Left cardiac atrium (tissue), 4 donors: ENCODE data around the gene OVOL1. TPM values are rescaled to one million over a fixed set of nuclear protein-coding genes. Genes with fewer than 3 reads are reported as not detected.
"Not testable (repeated sequence)": the region's sequence is repeated elsewhere in the genome, so short reads cannot be mapped to it uniquely, and the experiment has no call there.

ENCODE experiments used
- ATAC-seq, 2 donors: fragments of 200-7000 bp; cut with Tn5 transposase; one replicate each; pipeline ENCODE4 v1.9.1; 2020; ENCODE audit warnings: mild to moderate bottlenecking in 2 of 2, moderate library complexity in 2 of 2
- DNase-seq: peaks from one replicate; pipeline ENCODE4 v3.0.0-alpha.2; 2020
- intact Hi-C, 2 donors: fragments of 100-400 bp; cut with DNase I; formaldehyde crosslinking; loops; one replicate each; pipeline versions ENCODE4 v1.14.1 to v1.15.1; 2022 to 2023
- long read RNA-seq: library from polyadenylated mRNA; unstranded; transcript quantifications from one replicate; pipeline ENCODE4 v2.0.0, GENCODE V29; 2021
- total RNA-seq, 2 donors: library from RNA; stranded (reverse); fragmentation: NEBNext Ultra II Directional; extraction: Animal tissue kit (Norgen Biotek cat#: 25700); gene quantifications; one replicate each; pipeline ENCODE4 v1.2.1, GENCODE V29; 2021
- donor health status: DM: no; HTN: yes; CAD: no.
- donor health status: DM: no; HTN: yes; CAD: no; lungs with severe emphysema.
- donor health status: DM: yes; HTN: yes; CAD: no.
- donor health status: Dilated cardiomyopathy.

Gene OVOL1
- not detected for total RNA-seq
- long read RNA-seq = 0 reads

DNA sequence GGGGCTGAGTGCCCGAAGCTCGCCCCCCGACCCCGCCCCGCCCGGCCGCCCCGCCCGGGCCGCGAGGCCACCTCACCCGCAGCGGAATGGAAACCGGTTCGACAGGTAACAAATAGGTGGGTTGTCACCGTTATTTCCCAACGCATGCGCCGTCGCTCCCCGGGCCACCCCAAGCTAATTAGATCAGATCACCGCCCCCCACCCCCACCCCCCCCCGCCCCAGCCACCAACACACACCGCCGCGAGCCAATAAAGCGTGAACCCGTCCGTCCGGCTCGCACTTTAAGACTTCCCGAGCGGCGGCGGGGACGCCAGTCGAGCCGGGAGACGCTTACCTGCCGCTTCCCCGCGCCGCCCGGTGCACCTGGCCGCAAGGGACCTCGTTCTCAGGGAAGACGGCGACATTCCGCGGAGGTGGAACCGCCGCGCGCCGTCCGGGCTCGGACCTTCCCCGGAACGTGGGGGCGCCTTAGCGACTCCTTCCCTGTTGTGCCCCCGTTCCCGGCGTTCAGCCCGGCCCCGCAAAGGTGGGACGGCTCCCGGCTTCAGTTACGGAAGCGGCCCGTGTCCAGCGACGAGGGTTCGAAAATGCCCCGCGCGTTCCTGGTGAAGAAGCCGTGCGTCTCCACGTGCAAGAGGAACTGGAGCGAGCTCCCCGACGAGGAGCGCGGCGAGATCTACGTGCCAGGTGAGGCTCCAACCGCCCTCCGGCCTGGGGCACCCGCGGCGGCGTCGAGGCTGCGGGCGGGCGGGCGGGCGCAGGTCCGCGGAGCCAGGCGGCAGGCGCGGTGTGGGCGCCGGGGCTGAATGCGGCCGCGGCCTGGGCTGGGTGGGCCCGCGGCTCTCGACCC lies at the start of gene OVOL1:
OVOL1 (plus strand) TSS at position 278 of the 851 bp plus-strand sequence; CDS start at position 589, 311 bp downstream.
- intact Hi-C loops = no loop called here
- no peak for ATAC-seq
- no peak for DNase-seq

GRCh38 chr11:65739022-65739421 lies 47.8 kb upstream of the OVOL1 start:
- ATAC-seq (no peak), DNase-seq (no peak)
- intact Hi-C loops = no loop called here

GRCh38 chr11:65741185-65741584 lies 45.7 kb upstream of the OVOL1 start:
- ATAC-seq (no peak), DNase-seq (no peak)
- intact Hi-C loops = no loop called here

DNA sequence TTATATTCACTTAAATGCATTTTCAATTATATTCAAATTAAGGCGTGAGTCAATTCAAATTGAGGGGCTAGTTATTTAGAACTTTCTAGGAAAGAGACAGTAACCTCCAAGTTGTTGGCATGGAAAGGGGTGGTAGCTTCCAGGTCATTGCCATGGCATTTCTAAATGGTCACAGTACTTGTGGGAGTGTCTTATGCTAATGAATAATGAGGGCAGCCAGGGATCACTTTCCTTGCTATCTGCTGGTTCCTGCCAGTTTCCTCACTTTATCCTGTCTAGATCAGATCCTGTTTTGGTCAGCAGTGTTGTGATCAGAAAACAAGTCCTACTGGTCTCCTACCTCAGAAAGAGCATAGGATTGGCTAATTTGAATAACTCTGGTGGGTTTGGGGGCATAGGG lies 44.5 kb upstream of the OVOL1 start:
- intact Hi-C loops = no loop called here

DNA sequence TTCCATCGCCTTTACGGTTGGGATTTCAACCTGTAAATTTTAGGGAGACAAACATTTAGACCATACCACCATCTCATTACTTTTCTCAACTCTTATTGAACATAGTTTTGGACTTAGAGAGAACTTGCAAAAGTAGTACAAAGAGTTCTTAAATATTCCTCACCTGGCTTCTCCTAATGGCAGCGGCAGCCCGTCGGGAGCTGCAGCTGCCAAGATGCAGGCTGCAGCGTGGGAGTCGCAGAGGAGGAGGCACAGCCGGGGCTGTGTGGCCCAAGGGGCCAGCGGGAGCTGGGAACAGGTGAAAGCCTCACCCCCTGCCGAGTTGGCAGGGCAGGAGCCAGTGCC lies 43.2 kb upstream of the OVOL1 start:
- intact Hi-C loops = no loop called here
- no peak for DNase-seq
- no peak for ATAC-seq

More for the DNA sequence above, 44.5 kb upstream of the OVOL1 start:
- DNase-seq = no peak
- no peak for ATAC-seq

DNA sequence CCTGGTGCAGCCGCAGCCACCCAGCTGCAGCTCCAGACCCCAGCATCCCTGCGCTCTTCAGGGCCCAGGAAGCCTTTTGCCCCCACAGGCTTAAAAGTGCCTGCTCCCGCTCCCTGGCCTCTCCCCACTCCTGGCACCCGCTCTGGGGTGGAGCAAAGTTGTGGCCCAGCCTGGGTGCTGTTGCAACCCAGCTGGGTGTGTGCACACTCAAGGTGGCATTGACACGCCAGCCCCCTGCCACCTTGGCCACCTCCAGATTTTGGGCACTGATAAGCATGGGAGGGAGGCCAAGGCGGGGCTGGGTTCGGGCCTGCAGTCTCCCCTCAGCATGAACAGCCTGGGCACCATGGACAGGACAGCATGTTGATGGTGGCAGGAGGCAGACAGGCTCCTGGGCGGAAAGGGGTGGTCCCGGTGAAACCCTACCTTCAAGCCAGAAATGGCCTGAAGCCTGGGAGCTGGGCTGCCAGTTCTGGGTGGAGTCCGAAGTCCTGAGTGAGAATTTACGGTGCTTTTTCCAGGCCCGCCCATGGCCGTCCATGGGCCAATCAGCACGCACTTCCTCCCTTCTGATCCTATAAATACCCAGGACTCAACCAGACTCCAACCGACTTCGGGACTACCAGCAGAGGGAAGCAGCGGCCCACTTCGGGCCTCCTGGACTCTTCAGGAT lies 42.7 kb upstream of the OVOL1 start:
- peak in 1 of 2 donors; percentile 59 for ATAC-seq
- intact Hi-C loops = no loop called here
- no peak for DNase-seq

GRCh38 chr11:65744699-65745042 lies 42.2 kb upstream of the OVOL1 start:
- intact Hi-C loops = no loop called here
- ATAC-seq (no peak), DNase-seq (no peak)

DNA sequence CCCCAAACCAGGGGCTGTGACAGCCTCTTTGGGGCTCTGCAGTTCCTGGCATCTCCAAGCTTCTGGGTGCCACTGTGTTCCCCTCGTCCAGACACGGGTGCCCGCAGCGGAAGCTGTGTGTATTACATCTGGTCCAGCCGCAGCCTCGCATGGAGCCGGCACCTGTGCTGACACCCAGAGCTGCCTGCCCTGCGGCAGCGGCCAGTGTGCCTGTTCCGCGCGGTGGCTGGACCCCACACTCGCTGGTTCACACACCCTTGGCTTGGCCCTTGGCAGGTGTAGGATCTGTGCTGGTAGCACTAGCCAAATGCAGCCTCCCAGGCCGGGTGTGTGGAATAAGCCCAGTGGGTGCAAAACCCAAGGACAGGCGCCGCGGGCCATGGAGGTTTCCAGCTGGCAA lies 41.8 kb upstream of the OVOL1 start:
- intact Hi-C loops = no loop called here
- ATAC-seq (no peak), DNase-seq (no peak)

DNA sequence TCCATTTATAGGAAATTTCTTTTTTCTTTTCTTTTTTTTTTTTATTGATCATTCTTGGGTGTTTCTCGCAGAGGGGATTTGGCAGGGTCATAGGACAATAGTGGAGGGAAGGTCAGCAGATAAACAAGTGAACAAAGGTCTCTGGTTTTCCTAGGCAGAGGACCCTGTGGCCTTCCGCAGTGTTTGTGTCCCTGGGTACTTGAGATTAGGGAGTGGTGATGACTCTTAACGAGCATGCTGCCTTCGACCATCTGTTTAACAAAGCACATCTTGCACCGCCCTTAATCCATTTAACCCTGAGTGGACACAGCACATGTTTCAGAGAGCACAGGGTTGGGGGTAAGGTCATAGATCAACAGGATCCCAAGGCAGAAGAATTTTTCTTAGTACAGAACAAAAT lies 24.7 kb upstream of the OVOL1 start:
- ATAC-seq, intact Hi-C loops, DNase-seq: not testable (repeated sequence)

DNA sequence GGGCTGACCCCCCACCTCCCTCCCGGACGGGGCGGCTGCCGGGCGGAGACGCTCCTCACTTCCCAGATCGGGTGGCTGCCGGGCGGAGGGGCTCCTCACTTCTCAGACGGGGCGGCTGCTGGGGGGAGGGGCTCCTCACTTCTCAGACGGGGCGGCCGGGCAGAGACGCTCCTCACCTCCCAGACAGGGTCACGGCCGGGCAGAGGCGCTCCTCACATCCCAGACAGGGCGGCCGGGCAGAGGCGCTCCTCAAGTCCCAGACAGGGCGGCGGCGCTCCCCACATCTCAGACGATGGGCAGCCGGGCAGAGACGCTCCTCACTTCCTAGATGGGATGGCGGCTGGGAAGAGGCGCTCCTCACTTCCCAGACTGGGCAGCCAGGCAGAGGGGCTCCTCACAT lies 24.0 kb upstream of the OVOL1 start:
- intact Hi-C loops = not testable (repeated sequence)

DNA sequence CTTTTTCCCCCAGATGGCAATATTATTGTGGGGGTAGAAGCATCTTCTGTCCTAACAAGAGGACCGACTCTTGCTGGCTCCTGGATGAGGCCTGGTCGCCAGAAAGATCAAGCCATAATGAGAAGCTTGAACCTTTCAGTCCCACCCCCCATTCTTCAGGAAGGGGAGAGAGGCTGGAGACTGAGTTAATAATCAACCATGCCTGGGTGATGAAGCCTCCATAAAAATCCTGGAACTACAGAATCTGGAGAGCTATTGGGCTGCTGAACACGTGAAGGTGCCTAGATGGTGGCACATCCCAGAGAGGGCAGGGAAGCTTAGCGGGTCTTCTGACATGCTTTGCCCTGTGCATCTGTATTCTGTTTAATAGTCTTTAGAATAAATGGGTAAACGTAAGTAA lies 22.4 kb upstream of the OVOL1 start:
- no peak for ATAC-seq
- no peak for DNase-seq
- intact Hi-C loops = no loop called here

More for the DNA sequence above, 24.0 kb upstream of the OVOL1 start:
- not testable (repeated sequence) for ATAC-seq, DNase-seq

GRCh38 chr11:65766535-65766934 lies 20.3 kb upstream of the OVOL1 start:
- DNase-seq (no peak), ATAC-seq (no peak)
- intact Hi-C loops = no loop called here

GRCh38 chr11:65767406-65767805 lies 19.5 kb upstream of the OVOL1 start:
- ATAC-seq (no peak), DNase-seq (no peak)
- intact Hi-C loops = no loop called here

DNA sequence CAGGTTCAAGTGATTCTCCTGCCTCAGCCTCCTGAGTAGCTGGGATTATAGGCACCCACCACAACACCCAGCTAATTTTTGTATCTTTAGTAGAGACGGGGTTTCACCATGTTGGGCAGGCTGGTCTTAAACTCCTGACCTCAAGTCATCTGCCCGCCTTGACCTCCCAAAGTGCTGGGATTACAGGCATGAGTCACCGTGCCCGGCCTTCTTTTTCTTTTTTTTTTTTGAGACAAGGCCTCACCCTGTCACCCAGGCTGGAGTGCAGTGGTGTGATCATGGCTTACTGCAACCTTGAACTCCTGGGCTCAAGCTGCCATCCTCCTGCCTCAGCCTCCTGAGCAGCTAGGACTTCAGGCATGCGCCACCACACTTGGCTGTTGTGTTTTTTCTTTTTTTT lies 19.1 kb upstream of the OVOL1 start:
- intact Hi-C loops, ATAC-seq, DNase-seq: not testable (repeated sequence)

DNA sequence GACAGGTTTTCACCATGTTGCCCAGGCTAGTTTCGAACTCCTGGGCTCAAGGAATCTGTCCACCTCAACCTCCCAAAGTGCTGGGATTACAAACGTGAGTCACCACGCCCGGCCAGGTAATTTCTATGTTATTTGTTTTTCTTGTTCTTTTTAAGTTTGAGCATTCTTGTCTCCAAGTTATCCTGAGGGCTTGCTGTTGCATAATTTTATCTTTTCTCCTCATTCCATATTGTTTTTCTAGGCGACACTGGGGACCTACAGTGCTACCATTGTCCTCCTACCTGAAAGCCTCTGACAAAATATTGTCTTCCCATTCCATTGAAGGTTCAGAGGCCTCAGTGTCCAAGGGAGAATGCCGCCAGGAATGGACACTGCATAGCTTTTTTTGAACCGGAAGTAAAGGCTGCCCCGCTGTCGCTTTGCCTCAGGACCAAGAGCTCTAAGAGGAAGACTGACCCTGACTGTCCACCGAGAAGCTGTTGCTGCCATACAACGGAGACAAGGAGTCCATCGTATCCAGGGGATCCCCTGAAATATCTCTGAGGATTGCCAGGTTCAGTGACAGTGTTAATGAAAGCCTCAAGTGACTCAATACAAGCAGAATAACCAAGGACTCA lies 15.8 kb upstream of the OVOL1 start:
- ATAC-seq (no peak), DNase-seq (no peak)
- intact Hi-C loops = loop anchor here in 1 of 2 donors (10.0 kb wide), 2 partner anchors 56 to 214 kb away; partner anchors contain the start of gene KAT5

- DNase-seq (no peak), ATAC-seq (no peak)
- intact Hi-C loops = loop anchor here in 1 of 2 donors (10.0 kb wide), 2 partner anchors 57 to 213 kb away; partner anchors contain the start of gene KAT5
Observed at GRCh38 chr11:65771589-65772112, 15.2 kb upstream of the OVOL1 start.

DNA sequence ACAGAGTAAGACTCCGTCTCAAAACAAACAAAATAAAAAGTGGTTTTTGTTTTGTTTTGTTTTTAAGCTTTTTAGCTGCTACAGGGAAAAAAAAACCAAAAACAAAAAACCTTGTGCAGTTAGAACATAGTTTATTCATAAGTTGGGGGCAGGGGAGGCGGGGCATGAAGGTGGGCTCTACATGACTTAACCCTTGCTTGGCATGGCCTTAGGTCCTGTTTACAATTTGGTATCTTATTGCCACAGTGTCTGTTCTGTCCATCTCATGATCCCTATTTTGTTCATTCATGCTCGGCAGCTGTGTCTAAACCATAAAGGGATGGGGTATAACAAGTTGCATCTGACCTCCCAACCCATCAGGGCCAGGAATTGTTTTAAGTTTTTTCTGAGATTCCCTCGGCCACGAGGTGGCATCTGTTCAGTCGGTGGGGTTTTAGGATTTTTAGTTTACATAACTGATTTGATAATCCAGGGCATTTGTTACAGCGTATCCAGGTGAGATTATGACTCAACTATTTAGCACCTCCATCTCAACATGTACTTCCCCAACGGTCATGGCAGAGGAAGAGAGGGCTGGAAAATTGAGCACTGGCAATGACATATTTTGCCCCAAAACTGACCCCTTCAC lies 13.0 kb upstream of the OVOL1 start:
- no peak for DNase-seq
- no peak for ATAC-seq
- intact Hi-C loops = loop anchor here in 1 of 2 donors (10.0 kb wide), 2 partner anchors 59 to 211 kb away; partner anchors contain the start of gene KAT5

- ATAC-seq (no peak), DNase-seq (no peak)
- intact Hi-C loops = loop anchor here in 1 of 2 donors (10.0 kb wide), 2 partner anchors 60 to 210 kb away; partner anchors contain the start of gene KAT5
Observed at GRCh38 chr11:65774525-65775306, 12.1 kb upstream of the OVOL1 start.
